A549 (cell line): ENCODE results near the gene ELP5. TPM values are rescaled to one million over a fixed set of nuclear protein-coding genes. Genes with fewer than 3 reads are reported as not detected.

Experiments
- ATAC-seq, 2 experiments: fragments of 200-7000 bp in 1 of 2; fragments of >200 bp in 1 of 2; cut with Nextera tagmentation in 1 of 2; cut with Tn5 transposase in 1 of 2; 3 replicates each; pipeline versions ENCODE4 v1.8.0 to v1.9.1; 2018 to 2020; ENCODE audit warnings: mild to moderate bottlenecking in 1 of 2, moderate library complexity in 1 of 2
- CTCF ChIA-PET: fragments of 300-600 bp; sonication (Branson Sonifier 250); formaldehyde crosslinking; extraction: SDS; loops from one replicate; lab custom pipeline; 2021; ENCODE audit warnings: antibody characterized with exemption, inconsistent platforms; lab: Yijun Ruan, JAX
- POLR2A ChIA-PET: fragments of 350-600 bp; formaldehyde crosslinking; extraction: SDS; loops from one replicate; lab custom pipeline; 2021; ENCODE audit warnings: antibody characterized with exemption, inconsistent platforms; lab: Yijun Ruan, JAX
- DNase-seq, 2 experiments: peaks; one replicate each; pipeline versions ENCODE4 v3.0.0 to v3.0.0-alpha.2; 2011 to 2016; ENCODE audit warnings: low read depth in 1 of 2, low spot score in 1 of 2
- FAIRE-seq: peaks from 2 replicates; lab custom pipeline; 2011; peaks lifted over from hg19 to GRCh38; lab: Jason Lieb, UNC
- H3K27ac ChIP-seq, 2 experiments: fragments of >200 bp; sonication (Bioruptor Twin); formaldehyde crosslinking; 3 replicates each; pipeline ENCODE4 v1.5.1; 2016 to 2017
- H3K4me1 ChIP-seq: fragments of >200 bp; sonication (Bioruptor Twin); formaldehyde crosslinking; 3 replicates; pipeline ENCODE4 v1.6.1; 2016
- H3K4me2 ChIP-seq: fragments of >200 bp; sonication (Bioruptor Twin); formaldehyde crosslinking; 3 replicates; pipeline ENCODE4 v1.6.1; 2016
- H3K4me3 ChIP-seq: fragments of >200 bp; sonication (Bioruptor Twin); formaldehyde crosslinking; 3 replicates; pipeline ENCODE4 v1.5.1; 2016
- H3K9me3 ChIP-seq: fragments of >200 bp; sonication (Bioruptor Twin); formaldehyde crosslinking; 3 replicates; pipeline ENCODE4 v1.6.1; 2016
- ATOH8 ChIP-seq: fragments of 250-450 bp; sonication (Bioruptor Pico); IDR thresholded peaks from 2 replicates; pipeline ENCODE4 v1.5.0; 2020; ENCODE audit warnings: low read depth, mild to moderate bottlenecking, moderate library complexity
- BHLHE40 ChIP-seq: IDR thresholded peaks from 2 replicates; pipeline ENCODE4 v1.6.1; 2012; ENCODE audit warnings: low read depth, low read length, inconsistent platforms
- CBX2 ChIP-seq: fragments of 200-600 bp; sonication (generic); IDR thresholded peaks from 2 replicates; pipeline ENCODE4 v1.6.1; 2016; ENCODE audit warnings: low read depth, mild to moderate bottlenecking, borderline replicate concordance
- CBX8 ChIP-seq: fragments of 200-600 bp; sonication (generic); IDR thresholded peaks from 2 replicates; pipeline ENCODE4 v1.6.1; 2016
- CHD2 ChIP-seq: fragments of 150-350 bp; IDR thresholded peaks from 2 replicates; pipeline ENCODE4 v1.6.1; 2014; ENCODE audit warnings: low read length; ENCODE audit not compliant: partially characterized antibody
- CTCF ChIP-seq: fragments of >200 bp; sonication (Bioruptor Twin); formaldehyde crosslinking; IDR thresholded peaks from 3 replicates; pipeline ENCODE4 v1.5.1; 2016
- EHMT2 ChIP-seq: fragments of 200-600 bp; sonication (generic); IDR thresholded peaks from 2 replicates; pipeline ENCODE4 v1.6.1; 2016; ENCODE audit warnings: antibody characterized with exemption, low read depth, mild to moderate bottlenecking, moderate library complexity
- ESRRA ChIP-seq: fragments of 150-350 bp; IDR thresholded peaks from 2 replicates; pipeline ENCODE4 v1.6.1; 2014; ENCODE audit warnings: mild to moderate bottlenecking, low read length, borderline replicate concordance
- FOXS1 ChIP-seq: fragments of 250-450 bp; sonication (Bioruptor Pico); IDR thresholded peaks from 2 replicates; pipeline ENCODE4 v1.5.0; 2020; ENCODE audit warnings: mild to moderate bottlenecking, moderate library complexity
- HDAC2 ChIP-seq: fragments of 200-600 bp; sonication (generic); IDR thresholded peaks from 2 replicates; pipeline ENCODE4 v1.6.1; 2016
- HOXA7 ChIP-seq: fragments of 250-450 bp; sonication (Bioruptor Pico); IDR thresholded peaks from 2 replicates; pipeline ENCODE4 v1.5.0; 2020; ENCODE audit warnings: mild to moderate bottlenecking, moderate library complexity
- HOXB13 ChIP-seq: fragments of 250-450 bp; sonication (Bioruptor Pico); IDR thresholded peaks from 2 replicates; pipeline ENCODE4 v1.5.0; 2020; ENCODE audit warnings: low read depth, mild to moderate bottlenecking, moderate library complexity
- JUN ChIP-seq, 2 experiments: fragments of >200 bp; sonication (Bioruptor Twin); formaldehyde crosslinking; IDR thresholded peaks; 2 replicates in 1 of 2; 3 replicates in 1 of 2; pipeline ENCODE4 v1.6.1; 2016 to 2017
- MAX ChIP-seq: IDR thresholded peaks from 2 replicates; pipeline ENCODE4 v1.6.1; 2012
- MAZ ChIP-seq: fragments of 150-350 bp; IDR thresholded peaks from 2 replicates; pipeline ENCODE4 v1.6.1; 2014; ENCODE audit warnings: antibody characterized with exemption, low read depth, low read length, borderline replicate concordance
- MYC ChIP-seq: IDR thresholded peaks from 2 replicates; pipeline ENCODE4 v1.6.1; 2012; ENCODE audit warnings: mild to moderate bottlenecking, inconsistent platforms, low read length, improper control_type of control experiment, borderline replicate concordance
- NFE2L2 ChIP-seq: fragments of 150-350 bp; conservative IDR thresholded peaks from 2 replicates; pipeline ENCODE4 v1.6.1; 2014; ENCODE audit warnings: low read length
- NPAS2 ChIP-seq: fragments of 250-450 bp; sonication (Bioruptor Pico); IDR thresholded peaks from 2 replicates; pipeline ENCODE4 v1.8.0; 2022; ENCODE audit warnings: mild to moderate bottlenecking, moderate library complexity, borderline replicate concordance
- POLR2A ChIP-seq: IDR thresholded peaks from 2 replicates; pipeline ENCODE4 v1.6.1; 2012; ENCODE audit warnings: mild to moderate bottlenecking, low read length
- RARB ChIP-seq: fragments of 250-450 bp; sonication (Bioruptor Pico); IDR thresholded peaks from 2 replicates; pipeline ENCODE4 v1.8.0; 2021; ENCODE audit warnings: mild to moderate bottlenecking, moderate library complexity
- SMC3 ChIP-seq: fragments of >200 bp; sonication (Bioruptor Twin); formaldehyde crosslinking; IDR thresholded peaks from 3 replicates; pipeline ENCODE4 v1.6.1; 2018; ENCODE audit warnings: inconsistent platforms
- TFCP2L1 ChIP-seq: fragments of 250-450 bp; sonication (Bioruptor Pico); IDR thresholded peaks from 2 replicates; pipeline ENCODE4 v1.5.0; 2021; ENCODE audit warnings: mild to moderate bottlenecking
- ZC3H11A ChIP-seq: fragments of 450-650 bp; IDR thresholded peaks from 2 replicates; pipeline ENCODE4 v1.6.1; 2014; ENCODE audit warnings: antibody characterized with exemption, mild to moderate bottlenecking
- ZNF302 ChIP-seq: fragments of 250-450 bp; sonication (Bioruptor Pico); IDR thresholded peaks from 2 replicates; pipeline ENCODE4 v1.9.0; 2021; ENCODE audit warnings: inconsistent platforms, mild to moderate bottlenecking, moderate library complexity
- WGBS: methylation state at CpG from one replicate; pipeline ENCODE4 v1.1.6; 2017; ENCODE audit errors: missing lambda C conversion rate; 5-methylcytosine and 5-hydroxymethylcytosine counted together
- polyA plus RNA-seq, 4 experiments: library from polyadenylated mRNA; depleted of rRNA in 3 of 4; stranded (reverse); fragments of >200 nt; fragmentation: RNase III in 1 of 4; extraction: RNeasy Plus Mini Kit Qiagen cat#74134 plus additional on column Dnase treatment in 1 of 4; gene quantifications; 2 replicates in 3 of 4; 3 replicates in 1 of 4; pipeline ENCODE4 v1.2.3, GENCODE V29; 2011 to 2017
- TF ChIP-seq, protein P1 (sequence below): fragments of 150-350 bp; IDR thresholded peaks from 2 replicates; pipeline ENCODE4 v1.6.1; 2014; ENCODE audit warnings: low read depth, mild to moderate bottlenecking, low read length
- TF ChIP-seq, protein P2 (sequence below): fragments of 250-450 bp; sonication (Bioruptor Pico); IDR thresholded peaks from 2 replicates; pipeline ENCODE4 v1.5.0; 2021; ENCODE audit warnings: mild to moderate bottlenecking, moderate library complexity, borderline replicate concordance
- TF ChIP-seq, protein P3 (sequence below): fragments of >200 bp; sonication (Bioruptor Twin); formaldehyde crosslinking; IDR thresholded peaks from 2 replicates; pipeline ENCODE4 v1.6.1; 2016

ELP5 gene
- polyA plus RNA-seq, 2 of the 4 experiments (the other 2 are of a cell fraction) = 92.1 to 133 TPM

- Histone ChIP-seq H3K4me2 (peak within 1 kb of the TSS; percentile 97), H3K27ac (peak within 1 kb of the TSS; percentile 98 to 100)
- ATAC-seq = peak; percentile 54 to 79
- POLR2A ChIA-PET = interaction anchor here (0.6 to 6.9 kb wide), 4 partner anchors 12 to 19 kb away, joined by 3 to 63 read pairs (median 4); partner anchors contain the start of genes ACADVL, CTDNEP1, DLG4 and ELP5
- WGBS = 1% methylated on average over 44 of the region's 72 CpGs
- peak; percentile 100 for DNase-seq
- FAIRE-seq = no peak
- CTCF ChIA-PET = interaction anchor here (0.9 to 17.3 kb wide), 7 partner anchors 10 to 61 kb away, joined by 3 to 169 read pairs (median 11); partner anchors contain the start of genes ACADVL, DLG4 and SLC2A4
- TF ChIP-seq MAX (peak; percentile 52), ZC3H11A (no peak), CHD2 (peak; percentile 49), HOXB13 (CRISPR knock-in tag) (no peak), EHMT2 (no peak), ZNF302 (no peak), TFCP2L1 (CRISPR knock-in tag) (no peak), SMC3 (no peak), HDAC2 (no peak), NPAS2 (CRISPR knock-in tag) (no peak), CBX2 (no peak), ATOH8 (CRISPR knock-in tag) (no peak), CTCF (no peak), MYC (peak; percentile 75; the same call in 1 of the 2 replicates), CBX8 (no peak), FOXS1 (CRISPR knock-in tag) (no peak), RARB (no peak), JUN (IDR thresholded peaks at IDR 0.05) (peak; percentile 73 to 81; a peak in 3 of 5 replicates), POLR2A (peak; percentile 70), BHLHE40 (no peak), MAZ (peak; percentile 97)
- TF ChIP-seq, protein P1, sequence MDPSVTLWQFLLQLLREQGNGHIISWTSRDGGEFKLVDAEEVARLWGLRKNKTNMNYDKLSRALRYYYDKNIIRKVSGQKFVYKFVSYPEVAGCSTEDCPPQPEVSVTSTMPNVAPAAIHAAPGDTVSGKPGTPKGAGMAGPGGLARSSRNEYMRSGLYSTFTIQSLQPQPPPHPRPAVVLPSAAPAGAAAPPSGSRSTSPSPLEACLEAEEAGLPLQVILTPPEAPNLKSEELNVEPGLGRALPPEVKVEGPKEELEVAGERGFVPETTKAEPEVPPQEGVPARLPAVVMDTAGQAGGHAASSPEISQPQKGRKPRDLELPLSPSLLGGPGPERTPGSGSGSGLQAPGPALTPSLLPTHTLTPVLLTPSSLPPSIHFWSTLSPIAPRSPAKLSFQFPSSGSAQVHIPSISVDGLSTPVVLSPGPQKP = no peak
- TF ChIP-seq, all 56 proteins: peak for 6
- H3K4me1 ChIP-seq = peaks cover 52% of the 10 kb centered on the region
- H3K9me3 ChIP-seq = no peaks in the 10 kb centered on the region
- H3K4me3 ChIP-seq = peak within 1 kb of the TSS; percentile 99
Observed at GRCh38 chr17:7239091-7240027, 12.7 kb upstream of the ELP5 start, which contains the start of gene PHF23. PHF23 (minus strand) TSS chr17:7239457; CDS start chr17:7239279, 178 bp downstream.

DNA sequence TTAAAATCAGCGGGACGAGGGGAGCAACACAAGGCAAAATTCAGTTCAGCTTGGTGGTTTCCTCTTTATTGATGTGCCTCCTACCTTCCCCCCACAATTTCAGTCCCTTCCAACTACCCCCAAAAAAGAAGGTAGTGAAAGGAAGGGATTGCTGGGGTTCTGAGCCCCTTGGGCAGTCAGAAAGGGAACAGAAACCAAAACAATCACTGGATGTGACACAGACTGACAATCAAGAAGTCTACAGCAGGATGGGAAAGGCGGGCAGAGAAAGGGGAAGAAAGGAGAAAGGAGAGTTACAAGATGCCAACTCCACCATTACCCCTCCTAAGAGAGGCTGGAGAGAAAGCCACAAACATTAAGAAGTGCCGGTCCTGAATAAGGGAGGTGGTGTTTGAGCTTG is 11.6 kb upstream of the ELP5 start:
- H3K9me3 ChIP-seq = no peaks in the 10 kb centered on the region
- H3K27ac ChIP-seq = peak overlapping the region; percentile 18 to 54; a peak in 4 of 6 replicates
- POLR2A ChIA-PET = no interaction called here
- TF ChIP-seq, protein P2, sequence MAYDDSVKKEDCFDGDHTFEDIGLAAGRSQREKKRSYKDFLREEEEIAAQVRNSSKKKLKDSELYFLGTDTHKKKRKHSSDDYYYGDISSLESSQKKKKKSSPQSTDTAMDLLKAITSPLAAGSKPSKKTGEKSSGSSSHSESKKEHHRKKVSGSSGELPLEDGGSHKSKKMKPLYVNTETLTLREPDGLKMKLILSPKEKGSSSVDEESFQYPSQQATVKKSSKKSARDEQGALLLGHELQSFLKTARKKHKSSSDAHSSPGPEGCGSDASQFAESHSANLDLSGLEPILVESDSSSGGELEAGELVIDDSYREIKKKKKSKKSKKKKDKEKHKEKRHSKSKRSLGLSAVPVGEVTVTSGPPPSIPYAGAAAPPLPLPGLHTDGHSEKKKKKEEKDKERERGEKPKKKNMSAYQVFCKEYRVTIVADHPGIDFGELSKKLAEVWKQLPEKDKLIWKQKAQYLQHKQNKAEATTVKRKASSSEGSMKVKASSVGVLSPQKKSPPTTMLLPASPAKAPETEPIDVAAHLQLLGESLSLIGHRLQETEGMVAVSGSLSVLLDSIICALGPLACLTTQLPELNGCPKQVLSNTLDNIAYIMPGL (CRISPR knock-in tag) = no peak
- TF ChIP-seq HOXA7 (CRISPR knock-in tag) (no peak), ESRRA (no peak), NFE2L2 (no peak)
- TF ChIP-seq, protein P3, sequence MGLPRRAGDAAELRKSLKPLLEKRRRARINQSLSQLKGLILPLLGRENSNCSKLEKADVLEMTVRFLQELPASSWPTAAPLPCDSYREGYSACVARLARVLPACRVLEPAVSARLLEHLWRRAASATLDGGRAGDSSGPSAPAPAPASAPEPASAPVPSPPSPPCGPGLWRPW = no peak
- WGBS = 42% methylated on average over 4 of the region's 4 CpGs
- DNase-seq = no peak
- peak overlapping the region; percentile 20; the same call in 1 of the 3 replicates for H3K4me3 ChIP-seq
- peak overlapping the region; percentile 97 for H3K4me2 ChIP-seq
- CTCF ChIA-PET = interaction anchor here (0.9 to 17.3 kb wide), 8 partner anchors 9 to 63 kb away, joined by 3 to 169 read pairs (median 9); partner anchors contain the start of genes ACADVL, CTDNEP1, DLG4 and ELP5
- peaks cover 44% of the 10 kb centered on the region for H3K4me1 ChIP-seq
- FAIRE-seq = no peak
- no peak for ATAC-seq
